ENCODE measurements around the gene HMG20B. TPM values are rescaled to one million over a fixed set of nuclear protein-coding genes. Genes with fewer than 3 reads are reported as not detected.

HMG20B gene
- polyA plus RNA-seq, 1 donor (not counting 4 experiments of a cell fraction or from before 2014, with no cell fraction given) = 27.9 TPM

DNA sequence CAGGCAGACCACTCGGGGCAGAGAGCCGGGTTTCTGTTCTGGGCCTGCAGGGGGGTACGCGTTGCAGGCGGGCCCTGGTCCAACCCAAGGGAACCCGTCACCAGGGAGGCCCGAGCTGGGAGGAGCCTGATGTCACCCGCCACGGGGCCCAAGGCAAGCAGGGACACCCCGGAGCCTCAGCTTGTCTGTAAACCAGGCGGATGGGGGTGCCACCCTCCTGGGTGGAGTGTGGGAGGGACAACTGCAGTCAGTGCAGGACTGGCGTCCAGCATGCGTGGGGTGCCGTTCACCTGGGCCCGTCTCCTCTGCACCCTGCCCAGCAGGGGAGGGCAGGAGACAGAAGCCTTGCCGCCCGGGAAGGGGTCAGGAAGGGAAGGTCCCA lies 46.9 kb downstream of the HMG20B start:
- Histone ChIP-seq H3K27me3 (ENCODE audit: control insufficient read depth, extremely low read depth, insufficient read depth, low read length) (no peaks in the 10 kb centered on the region), H3K4me2 (ENCODE audit: control insufficient read depth, extremely low read depth, insufficient read depth, low read depth, low read length) (no peak overlapping the region), H3K9me1 (ENCODE audit: control insufficient read depth, extremely low read depth, insufficient read depth, low read length) (no peaks in the 10 kb centered on the region), H3K36me3 (ENCODE audit: control insufficient read depth in 2 of 2, extremely low read depth in 1 of 2, insufficient read depth in 2 of 2, low read length in 2 of 2) (peaks cover 3 to 19% of the 10 kb centered on the region in 2 experiments), H3K4me3 (ENCODE audit: control insufficient read depth in 2 of 3, extremely low read depth in 1 of 3, insufficient read depth in 2 of 3, low read depth in 1 of 3, low read length in 3 of 3) (no peak overlapping the region), H3K9me3 (ENCODE audit: control insufficient read depth, low read depth, low read length) (no peaks in the 10 kb centered on the region), H2AFZ (ENCODE audit: control insufficient read depth, low read length) (no peak overlapping the region), H3K79me2 (ENCODE audit: control insufficient read depth, insufficient read depth, low read length) (peaks cover 11% of the 10 kb centered on the region), H3K27ac (ENCODE audit: control insufficient read depth, insufficient read depth, low read length) (no peak overlapping the region), H3K9ac (ENCODE audit: control insufficient read depth, extremely low read depth, insufficient read depth, low read length) (no peak overlapping the region), H3K4me1 (ENCODE audit: control insufficient read depth, extremely low read depth, insufficient read depth, low read length) (peaks cover 4% of the 10 kb centered on the region), H4K20me1 (ENCODE audit: control insufficient read depth, extremely low read depth, insufficient read depth, low read length) (no peaks in the 10 kb centered on the region)
- no peak for TF ChIP-seq EZH2 (IDR thresholded peaks at IDR 0.05; ENCODE audit: low read length)
- TF ChIP-seq, protein P1, sequence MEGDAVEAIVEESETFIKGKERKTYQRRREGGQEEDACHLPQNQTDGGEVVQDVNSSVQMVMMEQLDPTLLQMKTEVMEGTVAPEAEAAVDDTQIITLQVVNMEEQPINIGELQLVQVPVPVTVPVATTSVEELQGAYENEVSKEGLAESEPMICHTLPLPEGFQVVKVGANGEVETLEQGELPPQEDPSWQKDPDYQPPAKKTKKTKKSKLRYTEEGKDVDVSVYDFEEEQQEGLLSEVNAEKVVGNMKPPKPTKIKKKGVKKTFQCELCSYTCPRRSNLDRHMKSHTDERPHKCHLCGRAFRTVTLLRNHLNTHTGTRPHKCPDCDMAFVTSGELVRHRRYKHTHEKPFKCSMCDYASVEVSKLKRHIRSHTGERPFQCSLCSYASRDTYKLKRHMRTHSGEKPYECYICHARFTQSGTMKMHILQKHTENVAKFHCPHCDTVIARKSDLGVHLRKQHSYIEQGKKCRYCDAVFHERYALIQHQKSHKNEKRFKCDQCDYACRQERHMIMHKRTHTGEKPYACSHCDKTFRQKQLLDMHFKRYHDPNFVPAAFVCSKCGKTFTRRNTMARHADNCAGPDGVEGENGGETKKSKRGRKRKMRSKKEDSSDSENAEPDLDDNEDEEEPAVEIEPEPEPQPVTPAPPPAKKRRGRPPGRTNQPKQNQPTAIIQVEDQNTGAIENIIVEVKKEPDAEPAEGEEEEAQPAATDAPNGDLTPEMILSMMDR (optimal IDR thresholded peaks at IDR 0.05 in 1 of 3, IDR thresholded peaks at IDR 0.05 in 1 of 3, conservative IDR thresholded peaks at IDR 0.05 in 1 of 3; ENCODE audit: extremely low read depth in 1 of 3, insufficient read depth in 2 of 3, low read length in 3 of 3) = no peak
- DNase-seq (ENCODE audit: low read depth, low spot score) (no peak), FAIRE-seq (no peak)
- dilution Hi-C loops (cut with MboI; ENCODE audit: extremely low pct_ligation_motif_present, low sequenced_read_pairs) = no loop called here

DNA sequence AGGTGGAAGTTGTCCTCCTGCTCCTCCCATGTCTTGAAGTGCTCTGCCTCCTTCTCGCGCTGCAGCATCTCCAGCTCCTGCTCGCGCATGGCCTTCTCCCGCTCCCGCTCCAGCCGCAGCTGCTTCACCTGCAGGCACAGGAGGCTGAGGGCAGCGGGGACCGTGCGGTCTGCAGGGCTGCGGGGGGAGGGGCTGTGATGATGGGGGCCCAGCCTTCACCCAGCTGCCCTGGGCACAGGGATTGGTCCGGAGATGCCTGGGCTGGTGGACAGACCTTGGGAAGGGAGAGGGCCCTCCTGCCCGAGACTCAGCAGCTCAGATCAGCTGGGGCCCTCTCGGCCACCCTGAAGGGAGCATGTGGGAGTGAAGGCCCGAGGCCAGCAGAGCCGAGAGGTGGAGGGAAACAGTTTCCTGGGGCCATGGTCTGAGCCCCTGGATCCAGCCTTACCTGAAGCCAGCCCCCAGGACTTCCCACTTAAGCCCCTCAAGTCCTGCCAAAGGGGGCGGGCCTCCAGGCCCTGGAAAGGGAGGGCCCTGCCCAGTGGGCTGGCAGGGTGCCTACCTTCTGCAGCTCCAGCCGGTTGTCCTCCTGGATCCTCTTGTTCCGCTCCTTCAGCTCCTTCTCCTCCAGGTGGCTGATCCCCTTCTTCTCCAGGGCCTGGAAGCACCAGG lies 47.5 kb downstream of the HMG20B start:
- Histone ChIP-seq H3K36me3 (ENCODE audit: control insufficient read depth in 2 of 2, extremely low read depth in 1 of 2, insufficient read depth in 2 of 2, low read length in 2 of 2) (peaks cover 3 to 19% of the 10 kb centered on the region in 2 experiments), H3K27ac (ENCODE audit: control insufficient read depth, insufficient read depth, low read length) (no peak overlapping the region), H2AFZ (ENCODE audit: control insufficient read depth, low read length) (no peak overlapping the region), H3K4me1 (ENCODE audit: control insufficient read depth, extremely low read depth, insufficient read depth, low read length) (peaks cover 9% of the 10 kb centered on the region), H3K9ac (ENCODE audit: control insufficient read depth, extremely low read depth, insufficient read depth, low read length) (no peak overlapping the region), H3K4me3 (ENCODE audit: control insufficient read depth in 2 of 3, extremely low read depth in 1 of 3, insufficient read depth in 2 of 3, low read depth in 1 of 3, low read length in 3 of 3) (no peak overlapping the region), H3K9me1 (ENCODE audit: control insufficient read depth, extremely low read depth, insufficient read depth, low read length) (no peaks in the 10 kb centered on the region), H3K27me3 (ENCODE audit: control insufficient read depth, extremely low read depth, insufficient read depth, low read length) (no peaks in the 10 kb centered on the region), H3K9me3 (ENCODE audit: control insufficient read depth, low read depth, low read length) (no peaks in the 10 kb centered on the region), H4K20me1 (ENCODE audit: control insufficient read depth, extremely low read depth, insufficient read depth, low read length) (no peaks in the 10 kb centered on the region), H3K4me2 (ENCODE audit: control insufficient read depth, extremely low read depth, insufficient read depth, low read depth, low read length) (no peak overlapping the region), H3K79me2 (ENCODE audit: control insufficient read depth, insufficient read depth, low read length) (peaks cover 18% of the 10 kb centered on the region)
- DNase-seq (ENCODE audit: low read depth, low spot score) (no peak), FAIRE-seq (no peak)
- no peak for TF ChIP-seq EZH2 (IDR thresholded peaks at IDR 0.05; ENCODE audit: low read length)
- TF ChIP-seq, protein P1 (optimal IDR thresholded peaks at IDR 0.05 in 1 of 3, IDR thresholded peaks at IDR 0.05 in 1 of 3, conservative IDR thresholded peaks at IDR 0.05 in 1 of 3; ENCODE audit: extremely low read depth in 1 of 3, insufficient read depth in 2 of 3, low read length in 3 of 3) = no peak
- dilution Hi-C loops (cut with MboI; ENCODE audit: extremely low pct_ligation_motif_present, low sequenced_read_pairs) = no loop called here

All from keratinocyte (primary cell).